Measurements from ENCODE around the gene C1RL.

Gene C1RL

GRCh38 chr12:7046383-7047105 lies 62.5 kb downstream of the C1RL start:
- H3K36me3 Mint-ChIP-seq = no peaks in the 10 kb centered on the region
- DNase-seq (no peak), ATAC-seq (replicated peaks) (no peak)
- no peaks in the 10 kb centered on the region for H3K4me1 Mint-ChIP-seq
- no peak overlapping the region for H3K27ac Mint-ChIP-seq
- peaks cover 5% of the 10 kb centered on the region in 2 donors for H3K27me3 Mint-ChIP-seq
- H3K4me3 Mint-ChIP-seq = no peak overlapping the region
- no peaks in the 10 kb centered on the region for H3K9me3 Mint-ChIP-seq

GRCh38 chr12:7045913-7046312 lies 63.1 kb downstream of the C1RL start:
- Mint-ChIP-seq H3K27me3 (peaks cover 0 to 5% of the 10 kb centered on the region in 2 donors), H3K4me3 (no peak overlapping the region), H3K36me3 (no peaks in the 10 kb centered on the region), H3K9me3 (no peaks in the 10 kb centered on the region), H3K27ac (no peak overlapping the region), H3K4me1 (no peaks in the 10 kb centered on the region)
- DNase-seq (no peak), ATAC-seq (replicated peaks) (peak in 1 of 2 donors; percentile 18)
